Mesothelial cell of epicardium (in vitro differentiated cells): Measurements from ENCODE around the gene WWP2. TPM values are rescaled to one million over a fixed set of nuclear protein-coding genes. Genes with fewer than 3 reads are reported as not detected.

Experiments used
- DNase-seq, 2 experiments: peaks; one replicate each; pipeline ENCODE4 v3.0.0; 2021; ENCODE audit warnings: low spot score in 2 of 2; ENCODE audit not compliant: unreplicated experiment in 2 of 2
- H3K27ac Mint-ChIP-seq: 2 replicates; pipeline ENCODE4 v1.8.0; 2021; ENCODE audit warnings: mixed read lengths
- H3K27me3 Mint-ChIP-seq: 2 replicates; pipeline ENCODE4 v1.8.0; 2021; ENCODE audit warnings: low read depth, mixed read lengths
- H3K36me3 Mint-ChIP-seq: 2 replicates; pipeline ENCODE4 v1.8.0; 2021; ENCODE audit warnings: mixed read lengths
- H3K4me1 Mint-ChIP-seq: 2 replicates; pipeline ENCODE4 v1.8.0; 2021; ENCODE audit warnings: mixed read lengths
- H3K4me3 Mint-ChIP-seq: 2 replicates; pipeline ENCODE4 v1.8.0; 2021; ENCODE audit warnings: mild to moderate bottlenecking, moderate library complexity, mixed read lengths
- H3K9me3 Mint-ChIP-seq: 2 replicates; pipeline ENCODE4 v1.8.0; 2021; ENCODE audit warnings: mixed read lengths
- CTCF ChIP-seq: fragments of 200-600 bp; sonication (generic); IDR thresholded peaks from one replicate; pipeline ENCODE4 v1.5.0; 2021; ENCODE audit warnings: antibody characterized with exemption; ENCODE audit not compliant: unreplicated experiment
- total RNA-seq: library from RNA; stranded (reverse); gene quantifications from 3 replicates; pipeline ENCODE4 v1.2.1, GENCODE V29; 2021

WWP2 gene
- 32.4 to 39.6 TPM (median 33.8 TPM) in 3 replicates for total RNA-seq

GRCh38 chr16:69761983-69762813, at the start of gene WWP2:
Gene WWP2, plus strand, starts transcription at chr16:69762332. Its CDS starts 24,679 bp downstream, at chr16:69787011.
- peak within 1 kb of the TSS; percentile 97 for H3K27ac Mint-ChIP-seq
- H3K4me1 Mint-ChIP-seq = peaks cover 10% of the 10 kb centered on the region
- no peak for TF ChIP-seq CTCF
- peaks cover 3% of the 10 kb centered on the region for H3K27me3 Mint-ChIP-seq
- peaks cover 8% of the 10 kb centered on the region for H3K36me3 Mint-ChIP-seq
- peaks cover 3% of the 10 kb centered on the region for H3K9me3 Mint-ChIP-seq
- DNase-seq = peak; percentile 76 to 79
- peak within 1 kb of the TSS; percentile 90 for H3K4me3 Mint-ChIP-seq

DNA sequence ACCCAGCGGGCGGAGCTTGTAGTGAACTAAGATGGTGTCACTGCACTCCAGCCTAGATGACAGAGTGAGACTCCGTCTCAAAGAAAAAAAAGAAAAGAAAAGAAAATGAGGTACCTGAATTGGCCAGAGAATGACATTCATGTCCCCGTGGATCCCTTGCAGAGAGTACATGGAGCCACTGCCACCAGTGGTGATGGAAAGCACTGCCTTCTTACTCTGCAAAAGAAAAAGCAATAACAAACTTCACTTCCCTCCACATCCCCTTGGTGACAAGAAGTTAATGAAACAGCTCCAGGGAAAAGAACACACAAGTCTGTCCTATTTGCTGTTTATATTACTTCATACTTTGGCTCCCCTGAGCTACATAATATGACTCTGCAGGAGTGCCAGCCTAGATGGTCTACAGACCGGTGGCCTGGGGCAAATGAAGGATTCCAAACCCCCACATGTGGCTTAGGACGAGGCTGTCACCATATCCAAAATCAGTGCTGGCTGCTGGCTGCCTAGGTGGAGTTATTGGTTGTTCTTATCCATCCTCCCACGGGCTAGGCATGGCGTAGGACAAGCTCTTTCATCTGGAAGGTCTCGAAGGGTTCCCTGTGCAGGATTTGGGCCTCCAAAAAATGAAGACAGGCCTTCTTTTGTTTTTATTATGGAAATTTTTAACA, 49.1 kb upstream of the WWP2 start:
- H3K27me3 Mint-ChIP-seq = no peaks in the 10 kb centered on the region
- H3K4me1 Mint-ChIP-seq = peaks cover 9% of the 10 kb centered on the region
- no peak for TF ChIP-seq CTCF
- no peak overlapping the region for H3K4me3 Mint-ChIP-seq
- H3K27ac Mint-ChIP-seq = no peak overlapping the region
- peaks cover 29% of the 10 kb centered on the region for H3K36me3 Mint-ChIP-seq
- H3K9me3 Mint-ChIP-seq = no peaks in the 10 kb centered on the region
- no peak for DNase-seq

GRCh38 chr16:69717066-69717465, 45.1 kb upstream of the WWP2 start:
- Mint-ChIP-seq H3K27me3 (no peaks in the 10 kb centered on the region), H3K27ac (no peak overlapping the region), H3K4me3 (no peak overlapping the region), H3K36me3 (peaks cover 32% of the 10 kb centered on the region), H3K9me3 (no peaks in the 10 kb centered on the region), H3K4me1 (peaks cover 11% of the 10 kb centered on the region)
- DNase-seq = no peak
- no peak for TF ChIP-seq CTCF

DNA sequence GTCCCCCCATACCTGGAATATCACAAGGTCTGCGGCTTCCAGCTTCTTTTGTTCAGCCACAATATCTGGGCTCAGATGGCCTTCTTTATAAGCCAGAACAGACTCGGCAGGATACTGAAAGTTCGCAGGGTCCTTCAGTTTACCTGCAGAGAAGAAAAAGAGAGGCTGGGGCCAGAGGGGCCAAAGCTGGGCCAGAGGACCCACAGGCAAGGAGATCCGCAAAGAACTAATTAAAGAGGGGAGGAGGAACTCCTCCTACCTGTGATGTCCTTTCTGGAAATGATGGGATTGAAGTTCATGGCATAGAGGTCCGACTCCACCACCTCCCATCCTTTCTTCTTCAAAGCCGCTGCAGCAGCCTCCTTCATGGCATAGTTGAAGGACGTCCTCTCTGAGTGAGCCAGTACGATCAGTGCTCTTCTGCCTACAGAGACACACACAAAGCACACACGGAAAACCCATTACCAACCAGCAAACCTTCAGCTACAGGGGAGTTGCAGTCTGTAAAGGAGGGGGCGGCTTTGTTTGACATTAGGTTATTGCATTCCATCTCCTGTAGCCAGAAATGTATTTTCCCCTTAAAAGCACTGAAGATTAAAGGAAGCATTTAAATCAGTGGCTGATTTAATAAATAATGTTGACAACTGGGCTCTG, 43.9 kb upstream of the WWP2 start:
- H3K27ac Mint-ChIP-seq = peak overlapping the region; percentile 77
- H3K9me3 Mint-ChIP-seq = no peaks in the 10 kb centered on the region
- H3K36me3 Mint-ChIP-seq = peaks cover 24% of the 10 kb centered on the region
- TF ChIP-seq CTCF = no peak
- peak overlapping the region; percentile 16 for H3K4me3 Mint-ChIP-seq
- peaks cover 11% of the 10 kb centered on the region for H3K4me1 Mint-ChIP-seq
- H3K27me3 Mint-ChIP-seq = no peaks in the 10 kb centered on the region
- DNase-seq = no peak

GRCh38 chr16:69720822-69721430, 41.2 kb upstream of the WWP2 start:
- H3K4me3 Mint-ChIP-seq = no peak overlapping the region
- DNase-seq = no peak
- H3K4me1 Mint-ChIP-seq = peaks cover 24% of the 10 kb centered on the region
- H3K27me3 Mint-ChIP-seq = no peaks in the 10 kb centered on the region
- H3K9me3 Mint-ChIP-seq = no peaks in the 10 kb centered on the region
- TF ChIP-seq CTCF = no peak
- peaks cover 18% of the 10 kb centered on the region for H3K36me3 Mint-ChIP-seq
- no peak overlapping the region for H3K27ac Mint-ChIP-seq
